ENCODE measurements around the gene FAM193B.
A peak's percentile ranks its signal among the peaks of the same experiment; 100 is the strongest.
"Not testable (repeated sequence)": the region's sequence is repeated elsewhere in the genome, so short reads cannot be mapped to it uniquely, and the experiment has no call there.

FAM193B gene

GRCh38 chr5:177536386-177536785 is 18.0 kb downstream of the FAM193B start:
- no peak for DNase-seq

- DNase-seq: no peak
Measured at GRCh38 chr5:177535125-177535524, 19.2 kb downstream of the FAM193B start.

- not testable (repeated sequence) for DNase-seq
Measured at GRCh38 chr5:177534433-177534832, 19.9 kb downstream of the FAM193B start.

- no peak for DNase-seq
Measured at GRCh38 chr5:177531209-177531940, 23.0 kb downstream of the FAM193B start.

- DNase-seq: no peak
Measured at GRCh38 chr5:177530638-177531037, 23.7 kb downstream of the FAM193B start.

GRCh38 chr5:177529247-177530203 is 24.8 kb downstream of the FAM193B start:
- DNase-seq: no peak

GRCh38 chr5:177528631-177529030 is 25.7 kb downstream of the FAM193B start:
- DNase-seq: no peak

GRCh38 chr5:177527595-177527994 is 26.8 kb downstream of the FAM193B start:
- DNase-seq: no peak

- no peak for DNase-seq
Measured at GRCh38 chr5:177526791-177527190, 27.6 kb downstream of the FAM193B start.

- no peak for DNase-seq
Measured at GRCh38 chr5:177526191-177526590, 28.2 kb downstream of the FAM193B start.

GRCh38 chr5:177524941-177525655 is 29.3 kb downstream of the FAM193B start:
- no peak for DNase-seq

GRCh38 chr5:177524539-177524900 is 29.8 kb downstream of the FAM193B start:
- DNase-seq: no peak

GRCh38 chr5:177523711-177524538 is 30.4 kb downstream of the FAM193B start:
- no peak for DNase-seq

GRCh38 chr5:177520916-177521513 is 33.3 kb downstream of the FAM193B start:
- DNase-seq: no peak

- no peak for DNase-seq
Measured at GRCh38 chr5:177520271-177520670, 34.1 kb downstream of the FAM193B start.

- no peak for DNase-seq
Measured at GRCh38 chr5:177519463-177520235, 34.7 kb downstream of the FAM193B start.

- DNase-seq: peak; percentile 95
Measured at GRCh38 chr5:177516601-177517568, 37.5 kb downstream of the FAM193B start, which contains the start of gene DDX41. Gene DDX41 (minus strand): TSS chr5:177516961. CDS start chr5:177516945, 16 bp downstream.

GRCh38 chr5:177515580-177515979 is 38.8 kb downstream of the FAM193B start:
- no peak for DNase-seq

- no peak for DNase-seq
Measured at GRCh38 chr5:177514541-177514940, 39.8 kb downstream of the FAM193B start.

- DNase-seq: no peak
Measured at GRCh38 chr5:177513500-177513899, 40.9 kb downstream of the FAM193B start.
